Loucy (cell line): ENCODE measurements around the gene WDR45B.

ENCODE experiments used
- CTCF ChIP-seq: fragments of 200-600 bp; sonication (generic); conservative IDR thresholded peaks from 2 replicates; pipeline ENCODE4 v1.5.1; 2014; ENCODE audit warnings: mild to moderate bottlenecking, antibody characterized with exemption, low read length
- EZH2phosphoT487 ChIP-seq: fragments of 200-600 bp; IDR thresholded peaks from 2 replicates; pipeline ENCODE4 v1.6.1; 2018; ENCODE audit warnings: antibody characterized with exemption, mild to moderate bottlenecking, moderate library complexity, borderline replicate concordance

- TF ChIP-seq CTCF = no peak
- no peak for TF ChIP-seq EZH2phosphoT487
These were observed 81.9 kb downstream of the WDR45B start for GRCh38 chr17:82566129-82566960.
